ENCODE measurements around the gene PPM1L.

- TF ChIP-seq, protein P1, sequence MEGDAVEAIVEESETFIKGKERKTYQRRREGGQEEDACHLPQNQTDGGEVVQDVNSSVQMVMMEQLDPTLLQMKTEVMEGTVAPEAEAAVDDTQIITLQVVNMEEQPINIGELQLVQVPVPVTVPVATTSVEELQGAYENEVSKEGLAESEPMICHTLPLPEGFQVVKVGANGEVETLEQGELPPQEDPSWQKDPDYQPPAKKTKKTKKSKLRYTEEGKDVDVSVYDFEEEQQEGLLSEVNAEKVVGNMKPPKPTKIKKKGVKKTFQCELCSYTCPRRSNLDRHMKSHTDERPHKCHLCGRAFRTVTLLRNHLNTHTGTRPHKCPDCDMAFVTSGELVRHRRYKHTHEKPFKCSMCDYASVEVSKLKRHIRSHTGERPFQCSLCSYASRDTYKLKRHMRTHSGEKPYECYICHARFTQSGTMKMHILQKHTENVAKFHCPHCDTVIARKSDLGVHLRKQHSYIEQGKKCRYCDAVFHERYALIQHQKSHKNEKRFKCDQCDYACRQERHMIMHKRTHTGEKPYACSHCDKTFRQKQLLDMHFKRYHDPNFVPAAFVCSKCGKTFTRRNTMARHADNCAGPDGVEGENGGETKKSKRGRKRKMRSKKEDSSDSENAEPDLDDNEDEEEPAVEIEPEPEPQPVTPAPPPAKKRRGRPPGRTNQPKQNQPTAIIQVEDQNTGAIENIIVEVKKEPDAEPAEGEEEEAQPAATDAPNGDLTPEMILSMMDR (IDR thresholded peaks at IDR 0.05) = no peak
- TF ChIP-seq EZH2 (IDR thresholded peaks at IDR 0.05; ENCODE audit: borderline replicate concordance, insufficient read depth, low read depth, low read length, poor library complexity, severe bottlenecking) = no peak
These were observed 348.8 kb downstream of the PPM1L start, which contains the start of gene B3GALNT1 for GRCh38 chr3:161104561-161105551.

Measured in B cell (primary cell).